RWPE2 (cell line): ENCODE measurements around the gene DMBT1.

ENCODE experiments used
- ATAC-seq: fragments of 200-7000 bp; cut with Tn5 transposase; 3 replicates; pipeline ENCODE4 v1.9.1; 2021; ENCODE audit warnings: low read depth
- DNase-seq: peaks from one replicate; pipeline ENCODE4 v3.0.0-alpha.2; 2020; ENCODE audit warnings: low spot score
- H3K27ac ChIP-seq: fragments of 450-650 bp; 2 replicates; pipeline ENCODE4 v1.5.1; 2017; ENCODE audit warnings: mild to moderate bottlenecking; ENCODE audit not compliant: poor library complexity, severe bottlenecking
- H3K27me3 ChIP-seq: fragments of 250-450 bp; sonication (Bioruptor Pico); 2 replicates; pipeline ENCODE4 v1.5.1; 2021; ENCODE audit warnings: mild to moderate bottlenecking, moderate library complexity; ENCODE audit not compliant: insufficient read depth, poor library complexity, severe bottlenecking
- H3K36me3 ChIP-seq: fragments of 250-450 bp; sonication (Bioruptor Pico); 2 replicates; pipeline ENCODE4 v1.5.1; 2020; ENCODE audit warnings: low read depth, mild to moderate bottlenecking, moderate library complexity
- H3K4me1 ChIP-seq: fragments of 250-450 bp; sonication (Bioruptor Pico); 2 replicates; pipeline ENCODE4 v1.5.1; 2021; ENCODE audit warnings: mild to moderate bottlenecking, moderate library complexity; ENCODE audit not compliant: insufficient read depth, poor library complexity, severe bottlenecking
- H3K4me3 ChIP-seq: fragments of 250-450 bp; sonication (Bioruptor Pico); 2 replicates; pipeline ENCODE4 v1.5.1; 2021; ENCODE audit warnings: mild to moderate bottlenecking, moderate library complexity; ENCODE audit not compliant: severe bottlenecking
- H3K9me3 ChIP-seq: fragments of 250-450 bp; sonication (Bioruptor Pico); 2 replicates; pipeline ENCODE4 v1.5.1; 2021; ENCODE audit warnings: mild to moderate bottlenecking, moderate library complexity; ENCODE audit not compliant: severe bottlenecking
- CTCF ChIP-seq: fragments of 450-650 bp; IDR thresholded peaks from one replicate; pipeline ENCODE4 v1.5.1; 2017; ENCODE audit warnings: mild to moderate bottlenecking, moderate library complexity; ENCODE audit not compliant: poor library complexity, severe bottlenecking

Gene DMBT1

GRCh38 chr10:122662231-122662630, 101.7 kb downstream of the DMBT1 start:
- Histone ChIP-seq H3K4me3 (no peak overlapping the region), H3K4me1 (no peaks in the 10 kb centered on the region), H3K27me3 (peaks cover 4% of the 10 kb centered on the region), H3K27ac (no peak overlapping the region), H3K36me3 (no peaks in the 10 kb centered on the region), H3K9me3 (no peaks in the 10 kb centered on the region)
- DNase-seq (no peak), ATAC-seq (no peak)
- TF ChIP-seq CTCF = no peak

GRCh38 chr10:122663516-122664130, 103.1 kb downstream of the DMBT1 start:
- Histone ChIP-seq H3K9me3 (no peaks in the 10 kb centered on the region), H3K27me3 (peaks cover 4% of the 10 kb centered on the region), H3K4me3 (no peak overlapping the region), H3K27ac (no peak overlapping the region), H3K36me3 (no peaks in the 10 kb centered on the region), H3K4me1 (no peaks in the 10 kb centered on the region)
- no peak for TF ChIP-seq CTCF
- no peak for DNase-seq
- no peak for ATAC-seq

- Histone ChIP-seq H3K27me3 (peaks cover 4% of the 10 kb centered on the region), H3K27ac (no peak overlapping the region), H3K36me3 (no peaks in the 10 kb centered on the region), H3K4me1 (no peaks in the 10 kb centered on the region), H3K4me3 (no peak overlapping the region), H3K9me3 (no peaks in the 10 kb centered on the region)
- no peak for TF ChIP-seq CTCF
- no peak for ATAC-seq
- DNase-seq = no peak
These were observed 103.9 kb downstream of the DMBT1 start for GRCh38 chr10:122664501-122664900.

- Histone ChIP-seq H3K4me1 (no peaks in the 10 kb centered on the region), H3K36me3 (no peaks in the 10 kb centered on the region), H3K27ac (no peak overlapping the region), H3K4me3 (no peak overlapping the region), H3K9me3 (no peaks in the 10 kb centered on the region), H3K27me3 (peaks cover 4% of the 10 kb centered on the region)
- DNase-seq (no peak), ATAC-seq (no peak)
- no peak for TF ChIP-seq CTCF
These were observed 104.8 kb downstream of the DMBT1 start for GRCh38 chr10:122665329-122665860.

GRCh38 chr10:122665946-122666345, 105.4 kb downstream of the DMBT1 start:
- Histone ChIP-seq H3K4me3 (no peak overlapping the region), H3K9me3 (no peaks in the 10 kb centered on the region), H3K4me1 (no peaks in the 10 kb centered on the region), H3K27ac (no peak overlapping the region), H3K36me3 (no peaks in the 10 kb centered on the region), H3K27me3 (peaks cover 4% of the 10 kb centered on the region)
- DNase-seq (no peak), ATAC-seq (no peak)
- TF ChIP-seq CTCF = no peak
